Skeletal muscle cell (primary cell): Measurements from ENCODE around the gene TRMT61A.
"Not testable (repeated sequence)": the region's sequence is repeated elsewhere in the genome, so short reads cannot be mapped to it uniquely, and the experiment has no call there.

ENCODE experiments used
- DNase-seq: peaks from one replicate; pipeline ENCODE4 v3.0.0-alpha.2; 2010; ENCODE audit warnings: low read depth
- H3K4me3 ChIP-seq: 2 replicates; pipeline ENCODE4 v1.5.1; 2011; ENCODE audit warnings: low read depth, mild to moderate bottlenecking, control low read depth, low read length, moderate library complexity

The TRMT61A gene

DNA sequence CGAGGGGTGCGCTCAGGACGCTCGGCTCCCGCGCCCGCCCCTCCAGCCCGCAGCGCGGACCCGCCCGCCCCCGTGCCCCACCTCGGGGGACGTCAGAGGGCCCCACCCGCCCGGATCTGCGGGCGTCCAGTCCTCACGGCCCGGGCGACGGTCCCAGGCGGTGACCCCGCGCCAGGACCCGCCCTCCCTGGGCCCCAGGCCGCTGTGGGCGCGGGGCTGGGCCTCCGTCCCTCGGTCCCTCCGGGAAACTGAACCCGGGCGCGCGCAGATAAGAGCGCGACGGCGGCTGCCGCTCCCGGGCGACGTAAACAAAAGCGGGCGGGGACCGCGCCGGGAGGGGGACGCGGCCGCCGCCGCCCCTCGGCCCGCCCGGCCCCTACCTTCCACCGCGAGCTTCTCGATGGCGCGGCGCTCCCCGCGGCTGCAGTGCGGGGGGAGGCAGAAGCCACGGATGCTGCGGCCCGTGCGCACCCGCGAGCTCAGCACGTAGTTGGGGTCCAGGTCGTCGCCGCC is 7.5 kb upstream of the TRMT61A start:
- DNase-seq: no peak
- H3K4me3 ChIP-seq: peak overlapping the region; percentile 51

DNA sequence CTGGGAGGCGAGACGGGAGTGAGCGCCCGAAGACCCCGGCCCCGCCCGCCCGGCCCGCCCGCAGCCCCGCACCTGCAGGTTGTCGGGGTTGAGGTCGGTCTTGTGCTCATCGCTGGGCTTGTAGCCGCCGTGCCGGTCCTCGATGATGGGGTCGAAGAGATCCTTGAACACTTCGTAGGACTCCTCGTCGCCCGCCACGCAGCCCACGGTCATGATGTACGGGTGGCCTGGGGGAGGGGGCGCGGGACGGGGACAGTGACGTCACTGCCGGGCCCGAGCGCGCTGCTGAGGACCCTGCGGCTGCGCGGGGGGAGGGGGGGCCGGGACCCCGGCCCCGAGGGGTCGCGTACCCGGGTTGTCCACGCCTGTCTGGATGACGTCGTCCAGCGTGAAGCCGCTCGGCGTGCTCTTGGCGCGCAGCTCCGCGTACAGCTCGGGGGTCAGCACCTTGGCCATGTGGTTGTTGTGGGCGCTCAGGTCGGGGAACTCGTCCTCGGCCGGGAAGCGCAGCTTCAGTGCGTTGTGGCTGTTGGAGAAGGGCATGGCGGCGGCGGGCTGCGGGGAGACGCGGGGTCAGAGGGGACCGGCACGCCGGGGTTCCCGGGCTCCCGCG is 6.9 kb upstream of the TRMT61A start:
- H3K4me3 ChIP-seq: peak overlapping the region; percentile 51
- no peak for DNase-seq

DNA sequence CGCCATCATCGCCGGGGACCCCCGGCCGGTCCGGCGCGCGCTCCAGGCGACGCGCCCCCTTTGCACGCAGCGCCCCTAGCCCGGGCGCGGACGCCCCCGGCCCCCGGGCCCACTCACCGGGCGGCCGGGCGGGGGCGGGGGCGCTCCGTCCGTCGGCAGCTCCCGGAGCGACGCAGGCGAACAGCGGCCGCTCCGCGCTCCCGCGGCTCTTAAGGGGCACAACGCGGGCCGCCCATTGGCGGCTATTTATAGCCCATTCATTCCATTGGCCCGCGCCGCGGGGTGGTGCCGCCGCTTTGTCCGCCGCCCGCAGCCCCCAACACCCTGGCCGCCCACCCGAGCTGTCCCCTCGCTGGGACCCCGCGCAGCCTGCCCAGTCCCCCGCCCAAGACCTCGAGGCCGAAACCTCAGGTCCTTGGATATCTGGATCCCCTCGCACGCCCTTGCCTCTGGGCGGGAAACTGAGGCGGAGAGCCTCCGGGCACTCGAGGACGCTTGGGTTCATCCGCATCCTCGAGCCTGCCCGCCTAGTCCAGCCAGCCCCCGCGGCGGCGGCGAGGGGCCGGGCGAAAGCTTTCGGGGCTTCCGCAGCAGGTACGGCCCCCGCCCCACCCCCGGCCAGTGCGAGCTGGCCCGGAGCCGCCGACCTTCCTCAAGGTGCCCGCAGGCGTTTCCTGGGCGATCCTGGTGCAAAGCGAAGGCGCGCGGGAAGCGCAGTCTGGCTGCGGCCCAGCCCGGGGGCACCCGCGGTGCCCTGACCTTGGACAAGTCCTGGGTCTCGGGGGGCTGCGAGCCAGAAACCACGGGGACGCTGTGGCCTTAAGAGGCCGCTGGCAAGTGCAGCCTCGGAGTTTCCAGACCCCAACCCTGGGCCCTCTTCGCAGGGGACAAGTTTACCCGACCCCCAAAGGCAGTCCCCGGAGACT is 6.1 kb upstream of the TRMT61A start, which contains the start of gene CKB:
Gene CKB (minus strand): TSS at position 182 of the 926 bp plus-strand sequence. CDS start 337 bp downstream, outside the sequence.
- peak within 1 kb of the TSS; percentile 51 for H3K4me3 ChIP-seq
- DNase-seq: no peak

DNA sequence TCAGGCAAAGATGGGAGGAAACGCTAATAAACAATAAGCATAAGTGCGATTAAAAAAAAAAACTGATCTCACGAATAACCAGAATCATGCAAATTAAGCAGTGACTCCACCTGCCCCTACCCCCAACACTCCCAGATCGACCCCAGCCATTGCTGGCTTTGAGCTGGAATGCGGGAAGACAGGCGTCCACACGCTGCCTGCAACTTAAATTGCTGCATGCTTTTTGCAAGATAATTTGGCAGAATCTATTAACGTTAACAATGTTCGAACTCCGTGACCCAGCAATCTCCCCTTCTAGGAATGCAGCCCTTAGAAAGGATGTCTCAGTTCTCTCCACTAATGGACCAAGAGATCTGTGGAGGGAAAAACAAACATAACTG is 5.4 kb upstream of the TRMT61A start:
- no peak overlapping the region for H3K4me3 ChIP-seq
- DNase-seq: no peak

DNA sequence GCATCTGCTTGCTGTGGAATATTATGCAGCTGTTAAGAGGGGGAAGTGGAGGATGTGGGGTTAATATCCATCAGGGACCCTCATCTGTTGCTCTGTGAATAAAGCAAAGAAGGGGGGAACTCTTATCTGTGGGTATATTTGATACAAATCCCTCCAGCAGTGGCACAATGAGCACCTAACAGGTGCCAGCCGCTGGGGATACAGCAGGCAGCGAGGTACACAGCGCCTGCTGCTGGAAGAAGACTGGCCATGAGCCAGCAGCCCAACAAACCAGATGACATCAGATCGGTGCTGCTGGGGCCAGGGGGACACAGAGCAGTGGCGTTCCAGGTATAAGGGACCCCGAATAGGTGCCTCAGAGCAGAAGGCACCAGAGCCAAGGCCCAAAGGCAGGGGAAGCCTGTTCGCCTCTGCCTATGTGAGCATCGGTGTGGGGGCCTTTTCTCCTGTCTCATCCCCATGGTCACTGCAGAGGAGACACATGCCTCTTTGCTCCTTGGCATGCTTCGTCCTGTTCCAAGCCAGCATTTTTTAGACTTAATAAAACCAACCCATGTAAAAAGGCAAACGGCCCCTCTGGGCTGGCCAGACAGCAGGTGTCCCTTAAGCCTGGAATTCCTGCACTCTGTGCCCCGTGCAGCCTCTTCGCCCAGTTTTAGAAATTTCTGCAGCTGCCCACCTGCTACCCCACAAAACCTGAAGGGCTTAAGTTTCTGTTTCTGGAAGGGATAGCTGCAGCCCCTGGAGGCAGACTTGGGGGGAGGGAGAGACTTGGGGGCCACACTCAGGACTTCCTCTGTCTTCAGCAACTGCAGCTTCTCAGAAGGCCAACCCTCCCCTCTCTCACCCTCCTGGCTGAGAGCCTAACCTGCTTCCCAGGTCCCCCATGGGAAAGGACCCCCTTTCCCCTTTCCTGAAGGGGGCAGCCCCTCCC is 4.7 kb upstream of the TRMT61A start:
- DNase-seq: no peak
- H3K4me3 ChIP-seq: no peak overlapping the region

DNA sequence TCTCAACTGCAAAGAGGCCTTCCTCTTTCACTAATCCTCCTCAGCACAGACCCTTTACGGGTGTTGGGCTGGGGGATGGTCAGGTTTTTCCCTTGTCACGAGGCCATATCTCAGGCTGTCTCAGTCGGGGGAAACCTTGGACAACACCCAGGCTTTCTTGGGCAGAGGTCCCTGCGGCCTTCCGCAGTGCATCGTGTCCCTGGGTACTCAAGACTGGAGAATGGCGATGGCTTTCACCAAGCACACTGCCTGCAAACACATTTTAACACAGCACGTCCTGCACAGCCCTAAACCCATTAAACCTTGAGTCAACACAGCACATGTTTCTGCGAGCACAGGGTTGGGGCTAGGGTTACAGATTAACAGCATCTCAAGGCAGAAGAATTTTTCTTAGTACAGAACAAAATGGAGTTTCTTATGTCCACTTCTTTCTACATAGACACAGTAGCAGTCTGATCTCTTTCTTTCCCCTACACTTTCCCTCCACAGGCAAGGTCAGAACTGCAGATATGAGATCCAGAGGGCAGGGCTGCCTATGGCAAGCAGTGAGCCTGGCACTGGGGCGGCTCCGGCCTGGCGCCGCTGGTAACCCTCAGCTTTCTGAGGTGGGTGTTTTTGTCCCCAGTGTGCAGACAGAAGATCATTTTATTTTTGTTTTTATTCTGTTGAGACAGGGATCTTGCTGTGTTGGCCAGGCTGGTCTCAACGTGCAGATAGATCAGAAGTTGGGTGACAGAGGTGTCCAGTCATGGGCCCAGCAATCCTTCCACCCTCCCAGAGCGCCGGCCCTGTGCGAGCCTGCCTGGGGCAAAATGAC is 3.4 kb upstream of the TRMT61A start:
- not testable (repeated sequence) for H3K4me3 ChIP-seq, DNase-seq

DNA sequence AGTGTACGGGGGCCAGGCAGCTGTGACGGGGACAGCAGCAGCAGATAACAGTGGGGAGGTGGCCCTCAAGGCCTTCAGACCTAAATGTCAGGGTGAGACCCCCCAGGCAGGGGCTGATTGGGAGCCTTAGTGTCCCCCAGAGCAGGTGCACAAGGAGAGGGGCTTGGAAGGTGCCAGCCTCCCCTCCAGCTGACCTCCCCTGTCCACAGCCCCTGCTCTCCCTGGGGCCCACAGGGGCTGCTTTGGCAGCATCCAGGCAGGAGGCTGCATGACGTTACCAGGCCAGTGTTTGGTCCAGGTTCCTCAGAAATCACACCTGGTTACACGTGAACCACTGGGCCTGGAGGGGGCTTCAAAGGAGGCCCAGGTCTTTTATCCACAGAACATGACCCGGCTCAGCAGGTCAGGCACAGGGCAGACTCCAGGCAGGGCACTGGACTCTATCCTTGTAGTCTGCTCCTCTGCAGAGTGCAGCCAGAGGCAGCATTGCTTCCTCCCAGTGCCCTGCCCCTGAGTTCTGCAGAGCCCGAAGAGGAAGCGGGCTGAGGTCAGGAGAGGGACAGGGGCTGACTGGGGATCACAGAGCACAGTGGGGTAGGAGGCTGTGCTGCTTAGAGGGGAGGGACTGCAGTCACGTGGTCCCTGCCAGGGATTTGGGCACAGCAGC is 2.6 kb upstream of the TRMT61A start:
- H3K4me3 ChIP-seq: no peak overlapping the region
- no peak for DNase-seq

DNA sequence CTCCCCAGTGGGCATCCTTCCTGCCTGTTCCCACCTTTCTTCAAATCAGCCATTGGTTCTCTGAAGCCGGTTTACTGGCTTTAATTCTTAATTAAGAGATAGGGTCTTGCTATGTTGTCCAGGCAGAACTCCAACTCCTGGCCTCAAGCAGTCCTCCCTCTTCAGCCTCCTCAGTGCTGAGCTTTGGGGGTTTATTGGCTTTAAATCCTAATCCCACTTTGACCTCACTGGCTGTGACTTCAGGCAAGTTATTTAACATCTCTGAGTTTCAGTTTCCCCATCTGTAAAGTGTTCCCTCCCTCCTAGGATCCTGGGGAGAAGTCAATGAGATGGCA is 2.1 kb upstream of the TRMT61A start:
- no peak overlapping the region for H3K4me3 ChIP-seq
- no peak for DNase-seq

DNA sequence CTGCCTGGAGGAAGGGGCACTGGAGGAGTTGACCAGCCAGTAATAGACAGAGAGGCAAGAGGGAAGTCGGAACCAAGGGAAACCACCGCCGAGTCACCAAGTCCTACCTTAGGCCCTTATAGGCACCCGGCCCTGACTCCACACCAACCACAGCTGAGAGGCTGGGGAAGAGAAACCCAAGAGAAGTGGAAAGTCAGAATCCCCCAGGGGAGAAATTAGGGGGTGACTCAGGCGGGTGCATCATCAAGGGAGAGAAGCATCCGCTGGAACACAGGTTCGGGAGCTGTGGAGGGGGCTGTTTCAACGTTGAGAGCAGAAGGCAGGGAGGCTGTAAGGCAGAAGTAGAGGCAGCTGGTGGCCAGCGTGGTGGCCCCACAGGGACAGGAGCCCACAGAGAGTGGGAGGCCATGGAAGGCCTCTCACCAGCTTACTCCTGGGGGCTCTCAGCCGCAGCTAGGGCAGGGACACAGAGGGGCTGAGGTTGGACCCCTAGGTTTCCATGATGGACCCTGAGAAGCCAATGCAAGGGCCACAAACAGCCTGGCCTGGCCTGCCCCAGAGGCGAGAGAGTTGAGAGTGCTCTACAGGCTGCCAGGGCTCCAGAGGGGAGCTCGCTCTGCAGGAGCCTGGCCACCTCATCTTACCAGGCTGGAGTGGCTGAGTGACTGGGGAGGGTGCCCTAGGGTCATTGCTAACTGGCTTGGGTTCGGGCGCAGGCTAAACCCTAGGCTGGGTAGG is 1.4 kb upstream of the TRMT61A start:
- no peak for DNase-seq
- peak overlapping the region; percentile 71 for H3K4me3 ChIP-seq

DNA sequence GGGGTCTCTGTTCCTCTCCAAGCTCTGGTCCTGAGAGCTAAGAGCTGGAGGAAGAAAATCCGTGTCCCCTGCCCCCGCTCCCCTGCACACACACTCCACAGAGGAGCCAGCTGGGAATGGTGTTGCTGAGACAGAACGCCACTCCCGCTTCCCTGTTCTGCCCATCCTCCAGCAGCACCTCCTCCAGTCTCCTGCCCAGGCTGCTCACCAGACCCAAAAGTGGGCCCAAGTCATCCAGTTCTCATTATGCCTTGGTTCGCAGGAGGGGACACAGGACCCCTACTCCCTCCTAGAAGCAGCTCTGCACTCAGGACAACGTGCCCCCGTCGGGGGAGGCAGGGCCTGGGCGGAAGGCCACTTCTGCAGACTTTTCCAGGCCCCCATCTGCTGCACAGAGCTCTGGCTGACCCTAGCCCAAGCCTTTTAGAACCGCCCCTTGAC is 830 bp upstream of the TRMT61A start:
- no peak for DNase-seq
- H3K4me3 ChIP-seq: peak overlapping the region; percentile 71

DNA sequence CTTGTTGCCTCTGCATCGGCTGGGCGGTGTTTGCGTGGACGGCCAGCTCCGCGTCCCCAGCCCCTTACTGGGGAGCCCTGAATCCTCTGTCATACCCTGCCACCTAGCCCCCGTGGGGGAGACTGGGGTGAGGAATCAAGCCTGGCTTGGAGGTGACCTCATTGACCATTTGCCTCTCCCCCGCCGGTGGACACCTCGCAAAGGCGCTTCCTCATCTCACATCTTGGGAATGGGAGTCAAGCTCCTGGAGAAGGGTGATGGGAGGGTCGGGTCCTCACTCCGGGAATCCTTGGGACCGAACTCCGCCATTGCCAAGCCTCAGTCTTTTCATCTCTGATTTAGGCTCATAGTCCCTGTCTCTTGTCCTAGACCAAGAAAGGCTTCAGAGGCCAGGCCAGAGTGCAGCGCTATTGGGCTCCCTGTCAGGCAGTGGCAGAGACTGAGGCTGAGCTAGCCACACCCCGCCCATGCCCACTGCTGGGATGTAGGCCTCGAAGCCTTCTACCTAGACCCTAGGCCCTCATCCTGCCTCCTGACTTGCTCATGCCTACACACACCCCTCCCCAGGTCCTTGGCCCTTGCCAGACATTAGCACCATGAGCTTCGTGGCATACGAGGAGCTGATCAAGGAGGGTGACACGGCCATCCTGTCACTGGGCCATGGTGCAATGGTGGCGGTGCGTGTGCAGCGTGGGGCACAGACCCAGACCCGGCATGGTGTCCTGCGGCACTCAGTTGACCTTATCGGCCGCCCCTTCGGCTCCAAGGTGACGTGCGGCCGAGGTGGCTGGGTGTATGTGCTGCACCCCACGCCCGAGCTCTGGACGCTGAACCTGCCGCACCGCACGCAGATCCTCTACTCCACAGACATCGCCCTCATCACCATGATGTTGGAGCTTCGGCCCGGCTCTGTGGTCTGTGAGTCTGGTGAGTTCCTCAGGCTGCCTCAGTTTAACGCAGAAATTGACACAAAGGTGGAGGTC is 678 bp downstream of the TRMT61A start:
- peak overlapping the region; percentile 71 for H3K4me3 ChIP-seq
- no peak for DNase-seq

DNA sequence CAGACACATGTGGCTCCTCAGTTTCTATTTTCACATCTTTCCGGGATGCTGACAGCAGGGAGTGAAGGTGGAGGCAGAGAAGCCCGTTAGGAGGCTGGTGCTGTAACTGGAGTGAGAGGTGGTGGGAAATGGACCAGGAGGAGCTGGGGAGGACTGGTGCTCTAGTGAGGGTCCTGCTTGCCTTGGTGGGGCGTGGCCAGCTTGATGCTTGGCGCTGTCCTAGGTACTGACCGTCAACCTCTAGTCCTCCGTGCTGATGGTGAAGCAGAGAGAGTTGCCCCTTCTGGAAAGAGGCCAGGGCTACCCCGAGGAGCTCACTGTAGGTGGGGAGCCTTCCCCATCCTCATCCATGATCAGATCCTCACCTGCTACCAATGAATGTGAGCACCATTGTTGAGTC is 1.4 kb downstream of the TRMT61A start:
- no peak for DNase-seq
- H3K4me3 ChIP-seq: peak overlapping the region; percentile 71

DNA sequence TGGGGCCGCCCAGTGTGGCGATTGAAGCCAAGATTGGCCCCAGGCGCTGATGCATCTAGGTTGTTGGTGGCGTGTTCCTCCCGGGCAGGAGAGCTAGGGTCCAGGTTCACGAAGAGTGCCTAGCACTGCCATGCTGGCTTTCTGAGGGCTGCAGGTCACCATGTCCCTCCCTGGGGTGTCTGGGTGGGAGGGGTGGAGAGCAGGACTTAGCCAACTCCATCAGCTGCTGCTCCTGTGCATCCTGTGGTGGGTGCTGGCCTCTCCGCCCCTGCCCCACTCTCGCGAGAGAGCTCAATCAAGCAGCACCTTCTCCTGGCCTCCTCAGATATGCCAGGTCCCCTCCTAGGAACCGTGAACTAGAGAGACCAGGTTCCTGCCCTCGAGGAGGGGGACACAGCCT is 1.8 kb downstream of the TRMT61A start:
- DNase-seq: no peak
- H3K4me3 ChIP-seq: no peak overlapping the region

DNA sequence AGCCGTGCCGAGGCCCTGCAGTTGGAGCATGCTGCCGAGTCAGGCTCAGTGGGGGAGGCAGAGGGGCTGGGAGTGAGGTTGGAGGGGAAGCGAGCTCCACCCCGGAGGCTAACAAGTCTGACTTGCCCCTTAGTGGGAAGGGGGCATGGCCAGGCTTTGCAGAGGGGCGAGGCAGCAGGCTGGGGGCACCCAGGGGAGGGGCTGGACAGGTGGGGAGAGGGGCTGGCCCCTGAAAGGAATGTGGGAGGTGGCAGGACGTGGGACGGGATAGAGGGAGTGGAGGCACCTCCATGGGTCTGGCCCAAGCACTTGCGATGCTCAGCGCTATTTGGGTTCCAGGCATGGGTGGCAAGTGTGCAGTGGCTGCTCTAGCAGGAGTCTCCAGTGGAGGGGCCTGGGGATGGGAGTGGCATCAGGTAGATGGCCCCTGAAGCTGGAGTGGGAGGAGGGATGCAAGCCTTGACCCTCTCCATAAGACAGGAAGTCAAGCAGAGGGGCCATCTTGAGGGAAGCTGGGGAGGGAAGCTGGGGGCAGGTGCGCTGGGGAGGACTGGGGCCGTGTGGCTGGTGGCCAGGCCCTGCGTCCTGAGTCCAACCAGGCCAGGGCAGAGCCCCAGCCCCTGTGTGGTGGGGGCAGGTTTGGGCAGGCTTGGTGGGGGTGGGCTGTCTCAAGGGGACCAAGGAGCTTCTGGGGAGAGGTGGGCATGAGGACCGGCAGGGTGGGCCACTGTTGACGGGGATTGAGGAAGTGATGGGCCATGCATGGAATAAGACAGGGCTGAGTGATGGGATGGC is 2.6 kb downstream of the TRMT61A start:
- DNase-seq: no peak
- no peak overlapping the region for H3K4me3 ChIP-seq

DNA sequence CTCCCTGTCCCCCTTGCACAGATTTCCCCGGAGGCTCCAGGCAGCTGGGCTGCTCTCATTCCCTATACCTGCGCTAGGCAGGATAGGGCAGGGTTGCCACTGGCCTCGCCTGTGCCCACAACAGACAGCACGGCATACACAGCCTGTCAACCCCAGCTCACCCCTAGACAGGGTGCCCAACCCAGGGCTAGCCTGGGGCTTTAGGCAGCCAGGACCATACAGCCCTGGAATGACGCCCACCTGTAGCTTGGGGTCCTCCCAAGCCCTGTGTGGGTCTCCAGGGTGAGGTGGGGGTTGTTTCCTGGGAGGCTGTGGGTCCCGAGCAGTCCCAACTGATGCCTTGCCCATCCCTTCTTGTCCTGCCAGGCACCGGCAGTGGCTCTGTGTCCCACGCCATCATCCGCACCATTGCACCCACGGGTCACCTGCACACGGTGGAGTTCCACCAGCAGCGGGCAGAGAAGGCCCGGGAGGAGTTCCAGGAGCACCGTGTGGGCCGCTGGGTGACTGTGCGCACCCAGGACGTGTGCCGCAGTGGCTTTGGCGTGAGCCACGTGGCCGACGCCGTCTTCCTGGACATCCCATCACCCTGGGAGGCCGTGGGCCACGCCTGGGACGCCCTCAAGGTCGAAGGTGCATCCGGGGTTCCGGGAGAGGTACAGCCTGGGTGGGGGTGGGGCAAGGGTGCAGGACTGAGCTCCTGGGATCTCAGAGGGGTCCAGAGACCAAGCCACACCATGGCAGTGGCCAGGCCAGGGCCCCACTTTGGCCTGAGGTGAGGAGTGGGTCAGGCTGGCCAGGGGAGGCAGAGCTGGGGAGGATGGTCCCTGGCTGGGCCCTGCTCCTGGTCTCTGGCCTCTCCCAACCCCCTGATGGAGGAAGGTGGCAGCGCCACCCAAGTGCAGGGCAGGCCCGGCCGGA is 3.5 kb downstream of the TRMT61A start:
- DNase-seq: no peak
- no peak overlapping the region for H3K4me3 ChIP-seq
